ENCODE results near the gene SYT8. TPM values are rescaled to one million over a fixed set of nuclear protein-coding genes. Genes with fewer than 3 reads are reported as not detected.

Gene SYT8
- total and polyA plus RNA-seq, 2 of the 8 experiments (the other 6 are each of a cell fraction or from before 2014, with no cell fraction given), result not detected

- TF ChIP-seq ZNF274 (IDR thresholded peaks at IDR 0.05; ENCODE audit: borderline replicate concordance, extremely low read depth, low read length), result no peak
- TF ChIP-seq SAP30 (IDR thresholded peaks at IDR 0.05; ENCODE audit: insufficient read depth, insufficient replicate concordance, low read length), result no peak
- TF ChIP-seq HDAC2 (IDR thresholded peaks at IDR 0.05; ENCODE audit: borderline replicate concordance in 1 of 2, low read depth in 2 of 2, low read length in 2 of 2), result no peak
- TF ChIP-seq GABPA (IDR thresholded peaks at IDR 0.05; ENCODE audit: borderline replicate concordance, insufficient read depth, low read length), result peak; percentile 84; the same call in 1 of the 2 replicates
- TF ChIP-seq JUND (IDR thresholded peaks at IDR 0.05; ENCODE audit: low read length), result no peak
- no peak for TF ChIP-seq TEAD4 (IDR thresholded peaks at IDR 0.05; ENCODE audit: low read depth, low read length)
- TF ChIP-seq ASH2L (IDR thresholded peaks at IDR 0.05; ENCODE audit: low read length), result no peak
These were observed 2.4 kb upstream of the SYT8 start (continued) for GRCh38 chr11:1832211-1832919.
